B cell (primary cell): ENCODE results near the gene OR10J4. TPM values are rescaled to one million over a fixed set of nuclear protein-coding genes. Genes with fewer than 3 reads are reported as not detected.

Experiments used
- ATAC-seq: fragments of 200-7000 bp; cut with Tn5 transposase; one replicate; pipeline ENCODE4 v1.10.0; 2021; ENCODE audit warnings: low read depth, mild to moderate bottlenecking, moderate number of reproducible peaks, moderate library complexity
- CTCF ChIA-PET: fragments of 350-600 bp; sonication (Branson Sonifier 250); formaldehyde crosslinking; loops from one replicate; lab custom pipeline; 2021; ENCODE audit warnings: antibody characterized with exemption, inconsistent platforms; lab: Charles Lee
- POLR2A ChIA-PET: fragments of 350-600 bp; sonication (Branson Sonifier 250); formaldehyde crosslinking; loops from one replicate; lab custom pipeline; 2021; ENCODE audit warnings: antibody characterized with exemption; lab: Charles Lee
- DNase-seq: peaks from one replicate; pipeline ENCODE4 v3.0.0; 2013
- H2AFZ ChIP-seq: 2 replicates; pipeline ENCODE4 v1.6.1; 2012; ENCODE audit warnings: mild to moderate bottlenecking, low read depth, low read length; ENCODE audit not compliant: insufficient read depth, poor library complexity, severe bottlenecking
- H3K27ac ChIP-seq, 2 donors: 1 replicate in 1 of 2; 2 replicates in 1 of 2; pipeline ENCODE4 v1.5.1; 2012 to 2013; ENCODE audit warnings: low read length in 2 of 2, mild to moderate bottlenecking in 2 of 2, moderate library complexity in 1 of 2
- H3K27me3 ChIP-seq, 4 experiments: fragments of 200-600 bp in 1 of 4; sonication (generic) in 1 of 4; replicated peaks in 1 of 4; 1 replicate in 2 of 4; 2 replicates in 2 of 4; pipeline versions ENCODE4 v1.6.1 to v1.7.0; 2013 to 2016; ENCODE audit warnings: low read length in 3 of 4, mild to moderate bottlenecking in 2 of 4, mixed read lengths in 1 of 4, moderate library complexity in 1 of 4; ENCODE audit not compliant: insufficient read depth in 4 of 4, control insufficient read depth in 3 of 4; ENCODE audit errors: control extremely low read depth in 1 of 4
- H3K36me3 ChIP-seq, 2 experiments: replicated peaks in 1 of 2; 1 replicate in 1 of 2; 2 replicates in 1 of 2; pipeline versions ENCODE4 v1.6.1 to v1.7.1; 2013; ENCODE audit warnings: low read length in 1 of 2; ENCODE audit not compliant: insufficient read depth in 2 of 2, control insufficient read depth in 1 of 2; ENCODE audit errors: control extremely low read depth in 1 of 2, extremely low read depth in 1 of 2
- H3K4me1 ChIP-seq, 2 donors: fragments of 200-600 bp in 1 of 2; sonication (generic) in 1 of 2; 1 replicate in 1 of 2; 2 replicates in 1 of 2; pipeline versions ENCODE4 v1.5.1 to v1.6.1; 2013 to 2017; ENCODE audit warnings: low read length in 2 of 2; ENCODE audit not compliant: control insufficient read depth in 2 of 2, insufficient read depth in 2 of 2
- H3K4me2 ChIP-seq: replicated peaks from 2 replicates; pipeline ENCODE3; 2012; ENCODE audit warnings: mild to moderate bottlenecking, low read depth, low read length; ENCODE audit not compliant: poor library complexity, severe bottlenecking
- H3K4me3 ChIP-seq, 5 experiments: fragments of 200-600 bp in 1 of 5; sonication (generic) in 1 of 5; 1 replicate in 3 of 5; 2 replicates in 2 of 5; pipeline versions ENCODE4 v1.5.1 to v1.7.0; 2011 to 2016; ENCODE audit warnings: low read length in 4 of 5, mild to moderate bottlenecking in 4 of 5, low read depth in 2 of 5, control low read depth in 1 of 5, moderate library complexity in 1 of 5; ENCODE audit not compliant: insufficient read depth in 1 of 5; ENCODE audit errors: control extremely low read depth in 1 of 5, extremely low read depth in 1 of 5
- H3K79me2 ChIP-seq: fragments of 200-600 bp; sonication (generic); one replicate; pipeline ENCODE4 v1.6.0; 2016; ENCODE audit warnings: low read length; ENCODE audit not compliant: control insufficient read depth, insufficient read depth
- H3K9ac ChIP-seq: fragments of 200-600 bp; sonication (generic); 2 replicates; pipeline ENCODE4 v1.6.1; 2017; ENCODE audit warnings: mild to moderate bottlenecking, low read length, moderate library complexity
- H3K9me3 ChIP-seq, 3 donors: one replicate each; pipeline versions ENCODE4 v1.6.1 to v1.7.1; 2013; ENCODE audit warnings: low read length in 2 of 3; ENCODE audit not compliant: control insufficient read depth in 2 of 3, insufficient read depth in 1 of 3; ENCODE audit errors: control extremely low read depth in 1 of 3
- H4K20me1 ChIP-seq: 2 replicates; pipeline ENCODE4 v1.6.0; 2012; ENCODE audit warnings: mild to moderate bottlenecking, low read length; ENCODE audit not compliant: insufficient read depth, control insufficient read depth, poor library complexity, severe bottlenecking
- H3K27ac Mint-ChIP-seq: one replicate; pipeline ENCODE4 v1.8.0; 2021; ENCODE audit warnings: mixed read lengths
- H3K27me3 Mint-ChIP-seq: one replicate; pipeline ENCODE4 v1.8.0; 2021; ENCODE audit warnings: mixed read lengths
- H3K4me1 Mint-ChIP-seq: one replicate; pipeline ENCODE4 v1.8.0; 2021; ENCODE audit warnings: mixed read lengths
- H3K4me3 Mint-ChIP-seq: one replicate; pipeline ENCODE4 v1.8.0; 2021; ENCODE audit warnings: mixed read lengths
- H3K9me3 Mint-ChIP-seq: one replicate; pipeline ENCODE4 v1.8.0; 2022; ENCODE audit warnings: mixed read lengths; ENCODE audit not compliant: insufficient read depth
- EZH2 ChIP-seq: IDR thresholded peaks from 2 replicates; pipeline ENCODE4 v1.6.1; 2012; ENCODE audit warnings: borderline replicate concordance, low read depth, mild to moderate bottlenecking, moderate library complexity, low read length; ENCODE audit not compliant: insufficient read depth, poor library complexity, severe bottlenecking
- WGBS: methylation state at CpG from one replicate; pipeline ENCODE4 v1.1.5; 2013; ENCODE audit warnings: missing lambda C conversion rate; ENCODE audit not compliant: insufficient coverage; 5-methylcytosine and 5-hydroxymethylcytosine counted together
- intact Hi-C: fragments of 100-400 bp; cut with micrococcal nuclease; formaldehyde crosslinking; loops from one replicate; pipeline ENCODE4 v1.10.0; 2022
- polyA plus RNA-seq: library from polyadenylated mRNA; depleted of rRNA; stranded (reverse); fragments of >200 nt; gene quantifications from 2 replicates; pipeline ENCODE4 v1.2.3, GENCODE V29; 2012
- total RNA-seq, 2 donors: library from RNA; stranded (reverse); fragments of 120-200 nt in 1 of 2; gene quantifications; 1 replicate in 1 of 2; 2 replicates in 1 of 2; pipeline versions ENCODE4 v1.2.3 to v1.2.4, GENCODE V29; 2013 to 2022
- TF ChIP-seq, protein P1 (sequence below): fragments of 200-600 bp; IDR thresholded peaks from one replicate; pipeline ENCODE4 v1.8.0; 2022; ENCODE audit warnings: antibody characterized with exemption, mild to moderate bottlenecking

Gene OR10J4
- total and polyA plus RNA-seq, 2 donors (not counting 1 experiment from before 2014, with no cell fraction given): not detected

DNA sequence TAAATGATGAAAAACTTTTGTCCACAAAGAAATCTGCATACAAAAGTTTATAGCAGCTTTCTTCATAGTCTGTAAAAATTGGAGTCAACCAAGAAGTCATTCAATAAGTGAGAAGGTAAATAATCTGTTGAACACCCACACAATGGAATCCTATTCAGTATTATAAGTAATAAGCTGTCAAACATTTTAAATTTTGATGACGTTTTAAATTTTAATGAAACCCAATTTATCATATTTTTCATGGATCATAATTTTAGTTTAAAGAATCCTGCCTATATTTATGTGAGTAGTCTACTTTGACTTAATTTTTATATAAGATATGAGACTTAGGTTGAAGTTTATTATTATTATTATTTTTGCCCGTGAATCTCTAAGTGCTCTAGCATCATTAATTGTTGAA, 27.5 kb downstream of the OR10J4 start:
- no peak for ATAC-seq
- no peaks in the 10 kb centered on the region for H3K4me1 Mint-ChIP-seq
- CTCF ChIA-PET: no interaction called here
- no peak for TF ChIP-seq EZH2
- TF ChIP-seq, protein P1, sequence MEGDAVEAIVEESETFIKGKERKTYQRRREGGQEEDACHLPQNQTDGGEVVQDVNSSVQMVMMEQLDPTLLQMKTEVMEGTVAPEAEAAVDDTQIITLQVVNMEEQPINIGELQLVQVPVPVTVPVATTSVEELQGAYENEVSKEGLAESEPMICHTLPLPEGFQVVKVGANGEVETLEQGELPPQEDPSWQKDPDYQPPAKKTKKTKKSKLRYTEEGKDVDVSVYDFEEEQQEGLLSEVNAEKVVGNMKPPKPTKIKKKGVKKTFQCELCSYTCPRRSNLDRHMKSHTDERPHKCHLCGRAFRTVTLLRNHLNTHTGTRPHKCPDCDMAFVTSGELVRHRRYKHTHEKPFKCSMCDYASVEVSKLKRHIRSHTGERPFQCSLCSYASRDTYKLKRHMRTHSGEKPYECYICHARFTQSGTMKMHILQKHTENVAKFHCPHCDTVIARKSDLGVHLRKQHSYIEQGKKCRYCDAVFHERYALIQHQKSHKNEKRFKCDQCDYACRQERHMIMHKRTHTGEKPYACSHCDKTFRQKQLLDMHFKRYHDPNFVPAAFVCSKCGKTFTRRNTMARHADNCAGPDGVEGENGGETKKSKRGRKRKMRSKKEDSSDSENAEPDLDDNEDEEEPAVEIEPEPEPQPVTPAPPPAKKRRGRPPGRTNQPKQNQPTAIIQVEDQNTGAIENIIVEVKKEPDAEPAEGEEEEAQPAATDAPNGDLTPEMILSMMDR: no peak
- H3K36me3 ChIP-seq: no peaks in the 10 kb centered on the region
- no peak overlapping the region for H2AFZ ChIP-seq
- H3K9me3 Mint-ChIP-seq: peaks cover 10% of the 10 kb centered on the region
- H3K4me3 Mint-ChIP-seq: no peak overlapping the region
- H3K27ac ChIP-seq: no peak overlapping the region
- no peak overlapping the region for H3K9ac ChIP-seq
- H4K20me1 ChIP-seq: no peaks in the 10 kb centered on the region
- H3K9me3 ChIP-seq: peaks cover 2 to 7% (median 5%) of the 10 kb centered on the region in 3 donors
- intact Hi-C loops: no loop called here
- H3K4me3 ChIP-seq: no peak overlapping the region
- H3K27me3 Mint-ChIP-seq: no peaks in the 10 kb centered on the region
- POLR2A ChIA-PET: no interaction called here
- no peak overlapping the region for H3K27ac Mint-ChIP-seq
- no peaks in the 10 kb centered on the region for H3K79me2 ChIP-seq
- H3K27me3 ChIP-seq: no peaks in the 10 kb centered on the region
- no peaks in the 10 kb centered on the region for H3K4me1 ChIP-seq
- DNase-seq: no peak
- H3K4me2 ChIP-seq: no peak overlapping the region
- WGBS: no CpG with 5 or more reads among the region's 2 CpGs

DNA sequence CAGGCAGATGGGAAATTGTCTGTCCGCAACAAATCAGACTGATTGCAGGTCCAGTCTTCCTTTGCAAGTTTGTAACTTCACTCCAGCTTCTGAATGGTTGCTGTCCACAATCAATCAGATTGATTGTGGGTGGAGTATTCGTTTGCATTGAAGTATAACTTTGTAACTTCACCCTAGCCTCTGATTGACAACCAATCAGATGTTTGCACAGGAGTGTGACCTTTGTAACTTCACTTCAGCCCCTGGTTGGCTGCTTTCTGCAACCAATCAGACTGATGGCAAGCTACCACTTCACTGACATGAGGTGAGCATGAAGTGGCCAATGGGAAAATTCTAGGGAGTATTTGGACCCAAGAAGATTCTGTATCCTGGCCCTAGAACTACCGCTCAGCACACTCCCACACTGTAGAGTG, 33.2 kb downstream of the OR10J4 start:
- TF ChIP-seq, protein P1: no peak
- no peak for TF ChIP-seq EZH2
- intact Hi-C loops: no loop called here
- no peak for DNase-seq
- 72% methylated on average over 2 of the region's 3 CpGs for WGBS
- no peaks in the 10 kb centered on the region for H3K27me3 ChIP-seq
- peaks cover 2 to 7% (median 5%) of the 10 kb centered on the region in 3 donors for H3K9me3 ChIP-seq
- H3K36me3 ChIP-seq: no peaks in the 10 kb centered on the region
- no peak for ATAC-seq
- ChIA-PET POLR2A (no interaction called here), CTCF (no interaction called here)
- H4K20me1 ChIP-seq: no peaks in the 10 kb centered on the region
- no peak overlapping the region for H3K27ac ChIP-seq
- no peak overlapping the region for H2AFZ ChIP-seq
- H3K4me2 ChIP-seq: no peak overlapping the region
- H3K9me3 Mint-ChIP-seq: peaks cover 10% of the 10 kb centered on the region
- no peaks in the 10 kb centered on the region for H3K4me1 Mint-ChIP-seq
- no peaks in the 10 kb centered on the region for H3K79me2 ChIP-seq
- H3K27ac Mint-ChIP-seq: no peak overlapping the region
- H3K4me3 Mint-ChIP-seq: no peak overlapping the region
- H3K4me3 ChIP-seq: no peak overlapping the region
- H3K4me1 ChIP-seq: no peaks in the 10 kb centered on the region
- H3K9ac ChIP-seq: no peak overlapping the region
- peaks cover 6% of the 10 kb centered on the region for H3K27me3 Mint-ChIP-seq
